Psoas muscle (tissue), 8 donors: ENCODE measurements around the gene KMT5B. TPM values are rescaled to one million over a fixed set of nuclear protein-coding genes. Genes with fewer than 3 reads are reported as not detected.

ENCODE experiments used
- ATAC-seq, 4 donors: fragments of 200-7000 bp; cut with Tn5 transposase; one replicate each; pipeline ENCODE4 v1.9.1; 2020; ENCODE audit warnings: moderate library complexity in 3 of 4, mild to moderate bottlenecking in 2 of 4
- DNase-seq, 2 donors: peaks; one replicate each; pipeline ENCODE4 v3.0.0-alpha.2; 2020
- H3K27ac ChIP-seq: fragments of 200-600 bp; one replicate; pipeline ENCODE4 v1.8.0; 2022
- H3K27me3 ChIP-seq, 3 donors: fragments of 200-600 bp in 1 of 3; one replicate each; pipeline versions ENCODE4 v1.6.1 to v1.8.0; 2013 to 2022; ENCODE audit warnings: low read length in 2 of 3, mild to moderate bottlenecking in 2 of 3, moderate library complexity in 1 of 3; ENCODE audit not compliant: insufficient read depth in 3 of 3
- H3K36me3 ChIP-seq, 2 donors: fragments of 200-600 bp in 1 of 2; one replicate each; pipeline versions ENCODE4 v1.6.1 to v1.8.0; 2013 to 2022; ENCODE audit warnings: low read depth in 1 of 2, mild to moderate bottlenecking in 1 of 2, moderate library complexity in 1 of 2; ENCODE audit not compliant: insufficient read depth in 1 of 2
- H3K4me1 ChIP-seq: fragments of 200-600 bp; one replicate; pipeline ENCODE4 v1.8.0; 2022
- H3K4me3 ChIP-seq: fragments of 200-600 bp; one replicate; pipeline ENCODE4 v1.8.0; 2022; ENCODE audit warnings: mild to moderate bottlenecking
- H3K9me3 ChIP-seq: fragments of 200-600 bp; one replicate; pipeline ENCODE4 v1.8.0; 2022
- WGBS, 3 donors: extraction: QIAGEN DNeasy Blood & Tissue Kit; methylation state at CpG; one replicate each; pipeline versions ENCODE4 v1.1.6 to v1.1.7; 2013; 5-methylcytosine and 5-hydroxymethylcytosine counted together
- intact Hi-C, 2 donors: fragments of 100-400 bp; cut with DNase I; formaldehyde crosslinking; loops; one replicate each; pipeline versions ENCODE4 v1.11.0 to v1.14.2; 2022
- polyA plus RNA-seq, 3 donors: library from polyadenylated mRNA; stranded (reverse); fragments of 200-250 nt; gene quantifications; one replicate each; pipeline ENCODE4 v1.2.3, GENCODE V29; 2013
- total RNA-seq, 4 donors: library from RNA; stranded (reverse); fragmentation: NEBNext Ultra II Directional in 2 of 4; extraction: Animal tissue kit (Norgen Biotek cat#: 25700) in 2 of 4; gene quantifications; one replicate each; pipeline versions ENCODE4 v1.2.1 to v1.2.4, GENCODE V29; 2021 to 2023
- TF ChIP-seq, protein P1 (sequence below): fragments of 200-600 bp; IDR thresholded peaks from one replicate; pipeline ENCODE4 v1.8.0; 2022; ENCODE audit warnings: antibody characterized with exemption
- donor health status: healthy with polysubstance abuse.
- donor health status: DM: no; HTN: no; CAD: no; lungs with moderate emphysema.
- donor health status: Bipolar disorder and iron deficiency.
- donor health status: healthy.
- donor health status: DM: yes; HTN: yes; CAD: no.
- donor health status: DM: no; HTN: no; CAD: no.
- donor health status: DM: no; HTN: no; CAD: no.
- donor health status: DM: yes; HTN: yes; CAD: no.

Gene KMT5B
- total and polyA plus RNA-seq, 7 donors, result 9.8 to 27.6 (median 18.1) TPM

DNA sequence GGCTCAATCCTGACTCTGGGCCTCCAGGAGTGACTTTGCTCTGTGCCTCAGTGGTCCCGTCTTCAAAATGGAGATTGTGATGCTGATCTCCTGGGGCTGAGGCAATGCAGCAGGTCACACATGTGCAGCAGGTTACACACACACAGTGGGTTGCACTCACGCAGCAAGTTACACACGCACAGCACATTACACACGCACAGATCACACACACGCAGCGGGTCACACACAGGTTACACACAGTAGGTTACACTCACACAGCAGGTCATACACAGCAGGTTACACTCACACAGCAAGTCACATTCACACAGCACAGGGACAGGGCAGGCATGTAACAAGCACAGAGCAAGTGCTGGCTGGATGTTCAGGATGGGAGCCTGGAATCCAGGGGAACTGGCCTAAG is 47.4 kb upstream of the KMT5B start:
- intact Hi-C loops, result no loop called here
- DNase-seq (no peak), ATAC-seq (no peak)
- Histone ChIP-seq H3K4me3 (no peak overlapping the region), H3K36me3 (peaks cover 8 to 50% of the 10 kb centered on the region in 2 donors), H3K27me3 (no peaks in the 10 kb centered on the region), H3K27ac (no peak overlapping the region), H3K9me3 (no peaks in the 10 kb centered on the region), H3K4me1 (peaks cover 4% of the 10 kb centered on the region)
- WGBS, 3 donors, result 92 to 95% (median 93%) methylated on average over 6 of the region's 6 CpGs
- TF ChIP-seq, protein P1, sequence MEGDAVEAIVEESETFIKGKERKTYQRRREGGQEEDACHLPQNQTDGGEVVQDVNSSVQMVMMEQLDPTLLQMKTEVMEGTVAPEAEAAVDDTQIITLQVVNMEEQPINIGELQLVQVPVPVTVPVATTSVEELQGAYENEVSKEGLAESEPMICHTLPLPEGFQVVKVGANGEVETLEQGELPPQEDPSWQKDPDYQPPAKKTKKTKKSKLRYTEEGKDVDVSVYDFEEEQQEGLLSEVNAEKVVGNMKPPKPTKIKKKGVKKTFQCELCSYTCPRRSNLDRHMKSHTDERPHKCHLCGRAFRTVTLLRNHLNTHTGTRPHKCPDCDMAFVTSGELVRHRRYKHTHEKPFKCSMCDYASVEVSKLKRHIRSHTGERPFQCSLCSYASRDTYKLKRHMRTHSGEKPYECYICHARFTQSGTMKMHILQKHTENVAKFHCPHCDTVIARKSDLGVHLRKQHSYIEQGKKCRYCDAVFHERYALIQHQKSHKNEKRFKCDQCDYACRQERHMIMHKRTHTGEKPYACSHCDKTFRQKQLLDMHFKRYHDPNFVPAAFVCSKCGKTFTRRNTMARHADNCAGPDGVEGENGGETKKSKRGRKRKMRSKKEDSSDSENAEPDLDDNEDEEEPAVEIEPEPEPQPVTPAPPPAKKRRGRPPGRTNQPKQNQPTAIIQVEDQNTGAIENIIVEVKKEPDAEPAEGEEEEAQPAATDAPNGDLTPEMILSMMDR, result no peak

DNA sequence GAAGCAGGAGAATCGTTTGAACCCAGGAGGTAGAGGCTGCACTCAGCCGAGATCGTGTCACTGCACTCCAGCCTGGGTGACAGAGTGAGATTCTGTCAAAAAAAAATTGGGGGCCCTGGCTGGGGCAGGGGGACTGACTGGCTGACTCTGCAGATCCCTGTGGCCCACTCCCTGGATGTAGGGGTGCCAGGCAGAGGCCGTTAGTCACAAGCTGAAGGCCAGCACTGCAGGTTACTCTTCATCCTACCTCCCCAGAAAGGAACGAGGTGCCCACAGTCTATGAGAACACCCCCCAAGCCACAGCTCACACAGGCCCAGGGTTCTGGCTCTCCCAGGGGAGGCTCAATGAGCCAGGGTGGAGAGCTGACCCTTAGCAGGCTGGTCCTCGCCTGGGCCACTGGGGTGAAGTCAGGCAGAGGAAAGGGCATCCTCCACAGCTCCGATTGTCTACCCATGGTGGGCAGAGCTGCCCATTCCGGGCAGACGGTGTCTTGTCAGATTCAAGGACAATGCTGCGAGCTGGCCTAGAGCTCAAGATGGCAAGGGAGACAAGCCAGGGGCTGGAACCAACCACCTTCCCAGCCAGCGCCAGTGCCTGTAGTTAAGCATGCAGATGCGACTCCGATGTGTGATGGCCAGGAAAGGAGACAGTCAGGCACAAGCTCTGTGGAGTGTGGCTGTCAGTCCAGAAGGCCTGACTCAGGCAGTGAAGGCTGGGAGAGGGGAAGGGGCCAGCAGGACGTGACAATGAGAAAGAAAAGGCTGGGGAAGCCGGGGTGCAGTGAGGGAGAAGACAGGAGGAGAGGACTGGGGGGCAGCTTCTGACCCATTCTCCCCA is 46.2 kb upstream of the KMT5B start:
- ATAC-seq, result no peak
- DNase-seq, result no peak
- Histone ChIP-seq H3K27ac (no peak overlapping the region), H3K27me3 (no peaks in the 10 kb centered on the region), H3K4me3 (no peak overlapping the region), H3K36me3 (peaks cover 3 to 41% of the 10 kb centered on the region in 2 donors), H3K9me3 (no peaks in the 10 kb centered on the region), H3K4me1 (peaks cover 4% of the 10 kb centered on the region)
- WGBS, 3 donors, result 79 to 88% (median 84%) methylated on average over 15 of the region's 15 CpGs
- TF ChIP-seq, protein P1, result no peak
- intact Hi-C loops, result loop anchor here (5.0 kb wide), 2 partner anchors 123 to 188 kb away; no protein-coding TSS in a partner anchor

DNA sequence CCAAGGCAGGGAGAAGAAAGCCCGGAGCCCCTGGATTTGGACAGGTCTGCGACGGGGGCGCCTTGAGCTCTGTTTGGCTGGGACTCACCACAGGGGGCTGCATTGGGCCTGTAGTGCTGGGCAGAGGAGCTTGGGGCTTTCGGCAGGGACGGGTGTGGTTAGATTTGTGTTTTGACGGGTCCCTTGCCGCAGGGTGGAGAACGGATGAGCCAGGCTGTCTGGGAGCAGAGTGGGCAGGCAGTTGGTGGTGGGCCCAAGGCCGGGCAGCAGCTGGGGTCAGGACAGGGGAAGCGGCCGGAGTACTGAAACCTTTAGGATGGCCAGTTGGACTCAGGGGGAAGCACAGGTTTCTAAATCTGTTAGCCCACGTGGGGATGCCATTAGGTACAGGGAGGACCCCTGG is 45.3 kb upstream of the KMT5B start:
- Histone ChIP-seq H3K4me1 (peaks cover 4% of the 10 kb centered on the region), H3K9me3 (no peaks in the 10 kb centered on the region), H3K4me3 (no peak overlapping the region), H3K27me3 (no peaks in the 10 kb centered on the region), H3K27ac (no peak overlapping the region), H3K36me3 (peaks cover 3 to 34% of the 10 kb centered on the region in 2 donors)
- DNase-seq (no peak), ATAC-seq (peak in 1 of 4 donors; percentile 5)
- TF ChIP-seq, protein P1, result no peak
- intact Hi-C loops, result loop anchor here (5.0 kb wide), 2 partner anchors 124 to 189 kb away; no protein-coding TSS in a partner anchor
- WGBS, 3 donors, result 88 to 91% (median 89%) methylated on average over 13 of the region's 13 CpGs

GRCh38 chr11:68257477-68258362 is 44.6 kb upstream of the KMT5B start:
- Histone ChIP-seq H3K4me3 (peak overlapping the region; percentile 40), H3K36me3 (peaks cover 3 to 27% of the 10 kb centered on the region in 2 donors), H3K9me3 (no peaks in the 10 kb centered on the region), H3K27ac (no peak overlapping the region), H3K4me1 (peaks cover 4% of the 10 kb centered on the region), H3K27me3 (no peaks in the 10 kb centered on the region)
- peak; percentile 83 to 95 (median 91) for ATAC-seq
- peak; percentile 96 to 98 for DNase-seq
- intact Hi-C loops, result loop anchor here (1.0 to 5.0 kb wide), 5 partner anchors 39 to 190 kb away; no protein-coding TSS in a partner anchor
- TF ChIP-seq, protein P1, result peak; percentile 89
- WGBS, 3 donors, result 32 to 36% (median 35%) methylated on average over 22 of the region's 22 CpGs
